Body of pancreas (tissue), 4 donors: Measurements from ENCODE around the gene MCF2.

Experiments
- CTCF ChIP-seq, 7 experiments: fragments of 450-650 bp in 4 of 7; fragments of 200-600 bp in 3 of 7; sonication (generic) in 3 of 7; IDR thresholded peaks; one replicate each; pipeline ENCODE4 v1.5.1; 2016 to 2019; ENCODE audit warnings: antibody characterized with exemption in 7 of 7
- POLR2A ChIP-seq, 3 donors: fragments of 450-650 bp; IDR thresholded peaks; one replicate each; pipeline ENCODE4 v1.6.1; 2016; ENCODE audit warnings: antibody characterized with exemption in 3 of 3, mild to moderate bottlenecking in 2 of 3

DNA sequence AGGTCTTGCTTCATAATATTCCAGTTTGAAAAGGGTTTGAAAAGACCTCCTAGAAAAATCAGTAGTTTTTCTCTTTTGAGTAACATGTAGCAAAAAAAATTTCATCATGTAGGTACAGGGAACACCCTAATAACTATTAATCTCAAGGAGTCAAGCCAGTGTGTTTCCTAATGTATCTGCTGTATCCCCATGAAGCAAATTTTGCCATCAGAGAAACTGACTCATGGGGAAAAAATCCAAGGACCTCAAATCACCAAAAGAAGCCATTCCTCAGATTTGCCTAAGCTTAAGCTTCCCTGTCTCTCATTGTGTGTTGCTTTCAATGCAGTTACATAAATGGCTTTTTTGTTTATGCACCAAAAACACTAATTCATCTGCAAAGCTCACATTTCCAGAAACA, 147.7 kb downstream of the MCF2 start:
- TF ChIP-seq CTCF (IDR thresholded peaks at IDR 0.05) (no peak), POLR2A (IDR thresholded peaks at IDR 0.05) (no peak)
